ENCODE measurements around the gene F2RL3.

F2RL3 gene

GRCh38 chr19:16917401-16917800 is 28.6 kb downstream of the F2RL3 start:
- DNase-seq = no peak
- intact Hi-C loops (cut with DNase I; ENCODE audit: low total_unique reads) = no loop called here

GRCh38 chr19:16919496-16919895 is 30.7 kb downstream of the F2RL3 start:
- TF ChIP-seq, protein P1, sequence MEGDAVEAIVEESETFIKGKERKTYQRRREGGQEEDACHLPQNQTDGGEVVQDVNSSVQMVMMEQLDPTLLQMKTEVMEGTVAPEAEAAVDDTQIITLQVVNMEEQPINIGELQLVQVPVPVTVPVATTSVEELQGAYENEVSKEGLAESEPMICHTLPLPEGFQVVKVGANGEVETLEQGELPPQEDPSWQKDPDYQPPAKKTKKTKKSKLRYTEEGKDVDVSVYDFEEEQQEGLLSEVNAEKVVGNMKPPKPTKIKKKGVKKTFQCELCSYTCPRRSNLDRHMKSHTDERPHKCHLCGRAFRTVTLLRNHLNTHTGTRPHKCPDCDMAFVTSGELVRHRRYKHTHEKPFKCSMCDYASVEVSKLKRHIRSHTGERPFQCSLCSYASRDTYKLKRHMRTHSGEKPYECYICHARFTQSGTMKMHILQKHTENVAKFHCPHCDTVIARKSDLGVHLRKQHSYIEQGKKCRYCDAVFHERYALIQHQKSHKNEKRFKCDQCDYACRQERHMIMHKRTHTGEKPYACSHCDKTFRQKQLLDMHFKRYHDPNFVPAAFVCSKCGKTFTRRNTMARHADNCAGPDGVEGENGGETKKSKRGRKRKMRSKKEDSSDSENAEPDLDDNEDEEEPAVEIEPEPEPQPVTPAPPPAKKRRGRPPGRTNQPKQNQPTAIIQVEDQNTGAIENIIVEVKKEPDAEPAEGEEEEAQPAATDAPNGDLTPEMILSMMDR (IDR thresholded peaks at IDR 0.05) = no peak
- Histone ChIP-seq H3K9me3 (peaks cover 0 to 21% (median 17%) of the 10 kb centered on the region in 3 donors), H3K36me3 (no peaks in the 10 kb centered on the region), H3K4me1 (no peaks in the 10 kb centered on the region), H3K4me3 (no peak overlapping the region), H3K27me3 (peaks cover 0 to 7% of the 10 kb centered on the region in 2 donors), H3K27ac (no peak overlapping the region)
- intact Hi-C loops (cut with DNase I; ENCODE audit: low total_unique reads) = no loop called here
- no peak for DNase-seq

More at GRCh38 chr19:16917401-16917800, 28.6 kb downstream of the F2RL3 start:
- peaks cover 7 to 40% (median 33%) of the 10 kb centered on the region in 3 donors for H3K9me3 ChIP-seq
- H3K4me3 ChIP-seq = no peak overlapping the region
- TF ChIP-seq, protein P1 (IDR thresholded peaks at IDR 0.05) = no peak
- H3K27me3 ChIP-seq = peaks cover 0 to 7% of the 10 kb centered on the region in 2 donors
- H3K4me1 ChIP-seq = no peaks in the 10 kb centered on the region
- no peak overlapping the region for H3K27ac ChIP-seq
- peaks cover 0 to 3% (median 0%) of the 10 kb centered on the region in 3 donors for H3K36me3 ChIP-seq

- Histone ChIP-seq H3K9me3 (peaks cover 0 to 12% (median 7%) of the 10 kb centered on the region in 3 donors), H3K4me1 (no peaks in the 10 kb centered on the region), H3K27ac (no peak overlapping the region), H3K27me3 (peaks cover 0 to 7% of the 10 kb centered on the region in 2 donors), H3K4me3 (no peak overlapping the region), H3K36me3 (no peaks in the 10 kb centered on the region)
- TF ChIP-seq, protein P1 (IDR thresholded peaks at IDR 0.05) = no peak
- DNase-seq = no peak
- intact Hi-C loops (cut with DNase I; ENCODE audit: low total_unique reads) = no loop called here
Measured at GRCh38 chr19:16920816-16921529, 32.2 kb downstream of the F2RL3 start.

GRCh38 chr19:16921766-16922591 is 33.2 kb downstream of the F2RL3 start:
- no peak for DNase-seq
- H3K4me3 ChIP-seq = no peak overlapping the region
- H3K4me1 ChIP-seq = no peaks in the 10 kb centered on the region
- H3K27ac ChIP-seq = no peak overlapping the region
- TF ChIP-seq, protein P1 (IDR thresholded peaks at IDR 0.05) = no peak
- intact Hi-C loops (cut with DNase I; ENCODE audit: low total_unique reads) = no loop called here
- no peaks in the 10 kb centered on the region for H3K36me3 ChIP-seq
- H3K27me3 ChIP-seq = peaks cover 0 to 7% of the 10 kb centered on the region in 2 donors
- peaks cover 0 to 12% (median 7%) of the 10 kb centered on the region in 3 donors for H3K9me3 ChIP-seq

DNA sequence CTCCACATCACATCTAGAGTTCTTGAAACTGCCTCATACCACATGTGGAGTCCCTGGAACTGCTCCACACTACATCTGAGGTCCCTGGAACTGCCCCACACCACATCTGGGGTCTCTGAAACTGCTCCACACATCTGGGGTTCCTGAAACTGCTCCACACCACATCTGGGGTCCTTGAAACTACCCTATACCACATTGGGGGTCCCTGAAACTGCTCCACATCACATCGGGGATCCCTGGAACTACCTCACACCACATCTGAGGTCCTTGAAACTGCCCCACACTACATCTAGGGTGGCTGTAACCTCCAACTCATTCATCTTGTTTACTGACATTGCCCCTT is 33.8 kb downstream of the F2RL3 start:
- Histone ChIP-seq H3K27me3 (peaks cover 0 to 7% of the 10 kb centered on the region in 2 donors), H3K4me1 (no peaks in the 10 kb centered on the region), H3K9me3 (peaks cover 0 to 12% (median 7%) of the 10 kb centered on the region in 3 donors), H3K27ac (no peak overlapping the region), H3K4me3 (no peak overlapping the region), H3K36me3 (no peaks in the 10 kb centered on the region)
- TF ChIP-seq, protein P1 (IDR thresholded peaks at IDR 0.05) = no peak
- no peak for DNase-seq
- intact Hi-C loops (cut with DNase I; ENCODE audit: low total_unique reads) = no loop called here
